A549 (cell line): ENCODE data around the gene MRPL14.

Source experiments
- CHD2 ChIP-seq: fragments of 150-350 bp; IDR thresholded peaks from 2 replicates; pipeline ENCODE4 v1.6.1; 2014; ENCODE audit warnings: low read length; ENCODE audit not compliant: partially characterized antibody
- CTCF ChIP-seq: fragments of >200 bp; sonication (Bioruptor Twin); formaldehyde crosslinking; IDR thresholded peaks from 3 replicates; pipeline ENCODE4 v1.5.1; 2016

- TF ChIP-seq CTCF = no peak
- TF ChIP-seq CHD2 = no peak
These were observed 6.4 kb downstream of the MRPL14 start for GRCh38 chr6:44120692-44121443.
